ENCODE data around the gene TMEM59L.

The TMEM59L gene

DNA sequence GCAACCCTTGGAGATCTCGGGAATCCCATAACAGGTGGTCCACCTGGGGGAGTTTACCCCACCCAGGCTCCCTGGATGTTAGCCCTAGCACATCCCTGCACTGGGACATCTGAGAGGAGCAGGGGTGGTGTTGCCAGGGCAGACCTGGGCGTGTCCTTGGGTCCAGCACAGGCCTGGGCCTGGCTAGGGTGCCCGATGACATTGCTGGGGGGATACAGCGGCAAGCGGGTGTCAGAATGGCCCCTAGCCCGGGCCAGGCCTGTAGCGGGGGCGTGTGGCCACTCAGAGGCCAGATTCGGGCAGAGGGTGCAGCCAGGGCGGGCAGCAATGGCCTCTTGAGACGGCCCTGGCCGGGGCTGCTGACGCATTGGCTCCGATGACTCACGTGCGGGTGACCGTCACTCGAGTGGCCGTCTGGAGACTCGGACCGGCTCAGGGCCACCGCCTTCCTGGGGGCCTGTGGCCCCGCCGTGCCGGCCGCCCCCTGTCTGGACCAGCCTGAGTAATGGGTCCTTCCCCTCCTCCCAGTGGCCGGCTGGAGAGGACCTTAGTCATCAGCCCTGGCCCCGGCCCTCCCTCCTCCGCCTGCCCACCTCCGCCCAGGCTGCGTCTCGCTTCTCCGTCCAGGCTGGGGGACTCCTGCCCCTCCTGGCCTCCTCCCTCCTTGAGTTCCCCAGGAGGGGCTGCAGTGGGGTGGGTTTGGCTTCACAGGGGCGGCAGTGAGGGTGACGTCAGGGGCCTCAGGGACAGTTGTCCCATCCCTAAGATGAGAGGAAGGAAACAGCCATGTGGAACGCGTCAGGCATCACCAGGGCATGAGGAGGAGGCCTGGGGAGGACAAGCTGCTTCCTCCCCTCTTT is 47.6 kb downstream of the TMEM59L start:
- TF ChIP-seq, protein P1, sequence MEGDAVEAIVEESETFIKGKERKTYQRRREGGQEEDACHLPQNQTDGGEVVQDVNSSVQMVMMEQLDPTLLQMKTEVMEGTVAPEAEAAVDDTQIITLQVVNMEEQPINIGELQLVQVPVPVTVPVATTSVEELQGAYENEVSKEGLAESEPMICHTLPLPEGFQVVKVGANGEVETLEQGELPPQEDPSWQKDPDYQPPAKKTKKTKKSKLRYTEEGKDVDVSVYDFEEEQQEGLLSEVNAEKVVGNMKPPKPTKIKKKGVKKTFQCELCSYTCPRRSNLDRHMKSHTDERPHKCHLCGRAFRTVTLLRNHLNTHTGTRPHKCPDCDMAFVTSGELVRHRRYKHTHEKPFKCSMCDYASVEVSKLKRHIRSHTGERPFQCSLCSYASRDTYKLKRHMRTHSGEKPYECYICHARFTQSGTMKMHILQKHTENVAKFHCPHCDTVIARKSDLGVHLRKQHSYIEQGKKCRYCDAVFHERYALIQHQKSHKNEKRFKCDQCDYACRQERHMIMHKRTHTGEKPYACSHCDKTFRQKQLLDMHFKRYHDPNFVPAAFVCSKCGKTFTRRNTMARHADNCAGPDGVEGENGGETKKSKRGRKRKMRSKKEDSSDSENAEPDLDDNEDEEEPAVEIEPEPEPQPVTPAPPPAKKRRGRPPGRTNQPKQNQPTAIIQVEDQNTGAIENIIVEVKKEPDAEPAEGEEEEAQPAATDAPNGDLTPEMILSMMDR (IDR thresholded peaks at IDR 0.05; ENCODE audit: insufficient read depth, low read depth, low read length, missing control alignments) = no peak
- DNase-seq (ENCODE audit: low read depth) = no peak
- no peak overlapping the region for H3K4me3 ChIP-seq (ENCODE audit: low read depth, low read length)

DNA sequence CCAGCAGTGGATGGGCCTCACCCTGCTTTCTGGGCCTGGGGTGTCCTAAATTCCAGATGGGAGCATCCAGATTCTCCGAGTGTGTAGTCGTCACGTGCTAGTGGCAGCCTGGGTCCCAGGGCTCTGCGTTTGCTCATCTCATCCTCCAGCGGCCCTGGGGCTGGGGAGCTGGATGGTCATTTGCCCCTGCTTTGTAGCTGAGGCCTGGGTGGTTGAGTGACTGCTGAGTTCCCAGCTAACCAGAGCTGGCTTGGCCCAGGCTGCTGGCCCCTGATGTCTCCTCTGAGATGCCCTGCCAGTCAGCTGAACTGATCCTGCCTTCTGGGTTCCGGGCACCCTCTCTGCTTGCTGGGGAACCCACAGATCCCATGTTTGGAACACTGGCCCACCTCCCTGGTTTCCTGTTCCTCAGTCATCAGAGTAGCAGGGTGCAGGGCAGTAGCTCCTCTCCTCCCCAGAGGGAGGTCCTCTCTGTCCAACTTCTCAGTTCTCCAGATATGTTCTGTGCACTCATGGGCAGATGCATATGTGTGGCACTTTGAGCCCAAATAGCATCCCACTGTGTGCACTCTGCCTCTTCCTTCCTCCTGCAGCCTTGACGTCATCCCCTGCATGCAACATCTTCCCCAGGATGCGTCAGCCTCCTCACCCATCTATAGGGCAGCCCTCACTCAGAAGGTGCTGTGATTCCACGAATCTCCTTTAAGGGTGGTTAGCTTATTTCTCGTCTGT is 48.4 kb downstream of the TMEM59L start:
- no peak overlapping the region for H3K4me3 ChIP-seq (ENCODE audit: low read depth, low read length)
- DNase-seq (ENCODE audit: low read depth) = no peak
- TF ChIP-seq, protein P1 (IDR thresholded peaks at IDR 0.05; ENCODE audit: insufficient read depth, low read depth, low read length, missing control alignments) = no peak

DNA sequence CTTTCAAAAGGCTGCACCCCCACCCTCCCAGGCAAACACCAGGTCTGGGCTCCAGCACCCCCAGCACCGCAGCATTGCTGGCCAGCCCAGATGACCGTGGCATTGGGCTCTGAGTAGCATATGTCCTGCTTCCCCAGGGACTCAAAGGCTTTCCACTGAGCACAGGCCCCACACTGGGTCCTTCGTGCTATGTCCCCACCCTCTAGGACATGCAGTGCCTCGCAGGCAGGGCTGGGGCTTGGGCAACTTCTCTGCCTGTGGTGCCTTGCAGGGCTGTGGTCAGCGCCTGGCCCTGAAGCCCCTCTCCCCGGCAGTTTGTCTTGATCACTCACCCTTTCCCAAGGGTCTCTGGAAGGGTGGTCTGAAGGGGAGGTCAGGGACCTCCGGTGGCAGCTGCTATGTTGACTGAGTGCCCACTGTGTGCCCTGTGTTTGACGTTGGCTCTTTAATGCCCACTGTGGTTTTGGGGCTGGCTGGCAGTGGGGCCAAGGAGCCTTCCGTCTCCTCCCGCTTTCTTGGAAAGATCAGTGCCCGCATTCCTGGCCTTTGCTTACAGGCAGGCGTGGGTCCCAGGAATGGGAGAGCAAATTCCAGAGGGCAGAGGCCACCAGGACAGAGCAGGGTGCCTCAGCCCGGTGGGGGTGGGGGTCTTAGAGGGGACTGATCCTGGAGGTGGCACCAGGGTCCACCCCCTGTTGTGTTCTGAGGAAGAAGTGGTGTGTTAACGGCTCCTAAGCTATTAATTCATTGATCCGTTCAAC is 50.5 kb downstream of the TMEM59L start:
- no peak overlapping the region for H3K4me3 ChIP-seq (ENCODE audit: low read depth, low read length)
- TF ChIP-seq, protein P1 (IDR thresholded peaks at IDR 0.05; ENCODE audit: insufficient read depth, low read depth, low read length, missing control alignments) = no peak
- DNase-seq (ENCODE audit: low read depth) = no peak

DNA sequence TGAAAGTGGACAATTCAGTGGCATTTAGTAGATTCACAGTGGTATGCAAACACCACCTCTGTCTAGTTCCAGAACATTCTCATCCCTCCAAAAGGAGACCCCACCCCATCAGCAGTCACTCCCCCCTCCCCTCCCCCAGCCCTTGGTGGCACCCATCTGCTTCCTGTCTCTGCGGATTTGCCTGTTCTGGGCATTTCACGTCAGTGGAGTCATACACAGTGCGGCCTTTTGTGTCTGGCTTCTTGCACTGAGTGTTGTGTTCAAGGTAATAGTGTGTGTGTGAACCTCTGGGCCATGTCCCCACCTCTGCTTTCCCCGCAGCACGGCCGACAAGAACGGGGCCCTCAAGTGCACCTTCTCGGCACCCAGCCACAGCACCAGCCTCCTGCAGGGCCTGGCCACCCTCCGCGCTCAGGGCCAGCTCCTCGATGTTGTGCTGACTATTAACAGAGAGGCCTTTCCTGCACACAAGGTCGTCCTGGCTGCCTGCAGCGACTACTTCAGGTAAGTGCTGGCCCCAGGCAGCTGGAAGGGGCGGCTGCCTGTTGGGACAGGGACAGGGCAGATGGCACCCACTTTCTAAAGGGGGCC is 51.4 kb downstream of the TMEM59L start:
- DNase-seq (ENCODE audit: low read depth) = no peak
- TF ChIP-seq, protein P1 (IDR thresholded peaks at IDR 0.05; ENCODE audit: insufficient read depth, low read depth, low read length, missing control alignments) = no peak
- H3K4me3 ChIP-seq (ENCODE audit: low read depth, low read length) = no peak overlapping the region

DNA sequence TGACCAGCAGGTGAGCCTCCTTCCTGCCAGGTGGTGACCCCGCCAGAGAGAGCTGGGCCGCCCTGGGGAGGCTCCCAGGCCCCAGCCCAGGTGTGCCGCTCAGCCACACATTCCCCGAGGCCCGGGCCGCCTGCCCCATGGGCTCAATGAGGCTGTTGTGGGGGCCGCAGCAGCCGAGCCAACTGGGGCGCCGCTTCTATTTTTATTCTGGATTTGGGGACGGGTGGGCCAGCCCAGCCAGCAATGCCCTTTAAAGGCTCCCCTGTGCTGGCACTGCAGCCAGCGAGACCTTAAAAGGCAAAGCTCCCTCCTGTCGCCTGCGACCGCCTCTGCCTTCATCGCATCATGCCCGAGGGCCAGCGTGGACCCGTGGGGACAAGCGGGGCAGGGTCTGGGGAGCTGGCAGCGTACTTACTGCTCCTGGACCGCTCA is 53.1 kb downstream of the TMEM59L start:
- no peak overlapping the region for H3K4me3 ChIP-seq (ENCODE audit: low read depth, low read length)
- TF ChIP-seq, protein P1 (IDR thresholded peaks at IDR 0.05; ENCODE audit: insufficient read depth, low read depth, low read length, missing control alignments) = no peak
- DNase-seq (ENCODE audit: low read depth) = no peak

DNA sequence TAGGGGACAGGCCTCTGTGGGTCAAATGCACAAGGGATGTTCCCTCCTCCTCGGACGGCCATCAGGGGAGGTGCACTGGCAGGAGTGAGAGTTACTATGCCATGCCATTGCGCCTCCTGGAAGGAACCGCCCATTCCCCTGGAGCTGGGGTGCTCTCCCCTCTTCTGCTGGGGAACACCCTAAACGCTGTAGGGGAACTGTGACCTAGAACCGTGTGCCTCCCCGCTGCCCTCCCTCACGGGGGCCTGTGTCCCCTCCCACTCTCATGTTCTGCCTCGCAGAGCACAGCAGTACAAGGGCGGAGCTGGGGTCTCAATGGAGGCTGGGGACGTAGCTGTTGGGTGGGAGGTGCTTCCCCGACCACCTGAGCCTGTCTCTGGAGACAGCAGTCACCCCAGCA is 53.6 kb downstream of the TMEM59L start:
- no peak for DNase-seq (ENCODE audit: low read depth)
- TF ChIP-seq, protein P1 (IDR thresholded peaks at IDR 0.05; ENCODE audit: insufficient read depth, low read depth, low read length, missing control alignments) = no peak
- no peak overlapping the region for H3K4me3 ChIP-seq (ENCODE audit: low read depth, low read length)
